ENCODE measurements around the gene NEDD8.

DNA sequence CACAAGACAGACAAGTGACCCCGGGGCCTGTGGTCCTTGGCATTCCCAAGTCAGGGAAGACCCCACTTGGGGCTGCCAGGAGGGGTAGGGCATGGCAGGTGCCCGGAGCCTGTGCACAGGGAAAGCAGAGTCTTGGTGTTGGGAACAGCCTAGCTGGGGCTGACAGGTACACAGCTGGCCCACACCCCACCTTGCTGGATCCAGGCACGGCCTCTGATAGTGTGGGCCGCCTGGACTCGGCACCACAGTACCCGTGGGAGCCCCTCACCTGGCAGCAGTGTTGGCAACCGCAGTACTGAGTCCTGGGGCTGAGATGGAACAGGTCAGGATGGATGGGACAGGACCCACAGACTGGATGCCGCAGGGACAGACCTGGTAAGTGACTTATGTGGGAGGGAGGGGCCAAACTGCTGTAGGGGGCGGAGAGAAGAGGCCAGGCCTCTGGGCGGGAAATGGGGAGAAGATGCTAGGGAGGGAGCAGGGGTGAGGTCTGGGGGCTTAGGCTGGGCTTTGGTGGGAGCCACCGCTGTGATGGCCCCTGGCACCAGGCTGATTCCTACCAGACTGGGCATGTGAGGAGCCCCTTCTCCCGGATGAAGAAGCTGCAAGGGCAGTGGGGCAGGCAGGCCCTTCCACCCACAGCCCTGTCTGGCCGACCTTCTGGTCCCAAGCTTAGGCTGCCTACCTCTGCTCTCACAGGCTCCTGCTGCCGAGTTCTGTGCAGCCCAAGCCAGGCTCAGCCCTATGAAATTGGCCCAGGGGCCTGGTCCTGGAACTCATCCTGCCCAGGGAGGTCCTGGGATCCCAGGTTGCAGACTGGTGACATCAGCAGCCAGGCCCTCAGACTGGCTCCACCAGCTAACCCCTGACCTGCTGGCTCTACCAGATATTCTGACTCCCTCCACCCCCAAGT is 30.9 kb upstream of the NEDD8 start, which contains the start of gene TGM1:
- TF ChIP-seq, protein P1, sequence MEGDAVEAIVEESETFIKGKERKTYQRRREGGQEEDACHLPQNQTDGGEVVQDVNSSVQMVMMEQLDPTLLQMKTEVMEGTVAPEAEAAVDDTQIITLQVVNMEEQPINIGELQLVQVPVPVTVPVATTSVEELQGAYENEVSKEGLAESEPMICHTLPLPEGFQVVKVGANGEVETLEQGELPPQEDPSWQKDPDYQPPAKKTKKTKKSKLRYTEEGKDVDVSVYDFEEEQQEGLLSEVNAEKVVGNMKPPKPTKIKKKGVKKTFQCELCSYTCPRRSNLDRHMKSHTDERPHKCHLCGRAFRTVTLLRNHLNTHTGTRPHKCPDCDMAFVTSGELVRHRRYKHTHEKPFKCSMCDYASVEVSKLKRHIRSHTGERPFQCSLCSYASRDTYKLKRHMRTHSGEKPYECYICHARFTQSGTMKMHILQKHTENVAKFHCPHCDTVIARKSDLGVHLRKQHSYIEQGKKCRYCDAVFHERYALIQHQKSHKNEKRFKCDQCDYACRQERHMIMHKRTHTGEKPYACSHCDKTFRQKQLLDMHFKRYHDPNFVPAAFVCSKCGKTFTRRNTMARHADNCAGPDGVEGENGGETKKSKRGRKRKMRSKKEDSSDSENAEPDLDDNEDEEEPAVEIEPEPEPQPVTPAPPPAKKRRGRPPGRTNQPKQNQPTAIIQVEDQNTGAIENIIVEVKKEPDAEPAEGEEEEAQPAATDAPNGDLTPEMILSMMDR (IDR thresholded peaks at IDR 0.05): no peak
- TF ChIP-seq ZFX (IDR thresholded peaks at IDR 0.05; ENCODE audit: borderline replicate concordance): no peak
